Measurements from ENCODE around the gene PPP1R3A. TPM values are rescaled to one million over a fixed set of nuclear protein-coding genes. Genes with fewer than 3 reads are reported as not detected.

Gene PPP1R3A
- total and polyA plus RNA-seq, 2 of the 8 experiments (the other 6 are each of a cell fraction or from before 2014, with no cell fraction given), result not detected

DNA sequence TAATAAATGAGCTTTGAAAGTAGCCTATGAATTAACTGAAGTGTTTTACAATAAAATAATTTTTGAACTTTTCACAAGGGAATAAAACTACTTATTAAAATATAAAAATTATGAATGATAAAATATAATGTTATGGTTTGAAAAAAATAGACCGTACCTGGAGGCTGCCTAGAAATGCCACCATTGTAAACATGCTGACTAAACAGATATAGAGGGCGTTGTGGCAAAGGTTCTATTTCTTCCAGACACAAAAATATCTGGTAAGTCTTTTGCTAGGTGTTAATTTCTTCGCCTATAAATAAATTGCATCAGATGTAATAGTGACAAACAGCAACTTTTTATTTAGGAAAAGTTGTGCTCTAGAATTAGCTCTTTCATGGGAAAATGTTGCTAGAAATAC is 11.2 kb downstream of the PPP1R3A start:
- Histone ChIP-seq H2BK5ac (ENCODE audit: low read depth, low read length) (no peak overlapping the region), H3K14ac (ENCODE audit: insufficient read length) (no peak overlapping the region), H4K91ac (replicated peaks; ENCODE audit: insufficient read length, low read length) (no peak overlapping the region), H3K4me1 (replicated peaks in 1 of 4; ENCODE audit: control insufficient read depth in 3 of 4, insufficient read depth in 4 of 4, low read length in 3 of 4) (no peaks in the 10 kb centered on the region), H3K36me3 (ENCODE audit: control insufficient read depth in 2 of 4, insufficient read depth in 4 of 4, low read length in 3 of 4) (no peaks in the 10 kb centered on the region), H3K18ac (ENCODE audit: extremely low read depth, low read length) (no peak overlapping the region), H2BK20ac (ENCODE audit: low read length) (no peak overlapping the region), H3K4ac (replicated peaks; ENCODE audit: insufficient read length, low read depth, low read length) (no peak overlapping the region), H4K5ac (ENCODE audit: insufficient read length, low read depth, low read length) (no peak overlapping the region), H2BK12ac (ENCODE audit: low read depth, low read length) (no peak overlapping the region), H3K4me3 (ENCODE audit: extremely low read depth in 1 of 4, insufficient read depth in 2 of 4, low read depth in 3 of 4, low read length in 4 of 4) (no peak overlapping the region), H2AK5ac (ENCODE audit: low read depth, low read length) (no peak overlapping the region), H3K9ac (replicated peaks in 1 of 4; ENCODE audit: extremely low read depth in 1 of 4, low read depth in 3 of 4, low read length in 3 of 4) (no peak overlapping the region), H3K79me1 (ENCODE audit: low read depth, low read length) (no peaks in the 10 kb centered on the region), H3K23ac (ENCODE audit: insufficient read length) (no peak overlapping the region), H3K56ac (replicated peaks; ENCODE audit: insufficient read length, low read depth, low read length) (no peak overlapping the region), H4K20me1 (replicated peaks in 1 of 2; ENCODE audit: control insufficient read depth in 1 of 2, insufficient read depth in 2 of 2, low read length in 2 of 2) (no peaks in the 10 kb centered on the region), H3K79me2 (ENCODE audit: control insufficient read depth in 1 of 2, insufficient read depth in 2 of 2, low read length in 2 of 2) (no peaks in the 10 kb centered on the region), H2BK15ac (ENCODE audit: low read length) (no peak overlapping the region), H3K4me2 (ENCODE audit: insufficient read depth in 1 of 2, low read depth in 2 of 2, low read length in 2 of 2) (no peak overlapping the region), H3K9me3 (ENCODE audit: insufficient read depth in 2 of 2, low read depth in 1 of 2, low read length in 1 of 2) (no peaks in the 10 kb centered on the region; a peak in 1 of 4 replicates), H3K23me2 (ENCODE audit: low read depth, low read length) (no peaks in the 10 kb centered on the region), H2BK120ac (replicated peaks; ENCODE audit: low read depth, low read length) (no peak overlapping the region), H2AFZ (ENCODE audit: low read length) (no peak overlapping the region), H3K27me3 (replicated peaks in 1 of 4; ENCODE audit: control insufficient read depth in 3 of 4, extremely low read depth in 1 of 4, insufficient read depth in 3 of 4, low read length in 3 of 4) (no peaks in the 10 kb centered on the region), H4K8ac (ENCODE audit: extremely low read depth, insufficient read depth, low read length) (no peak overlapping the region), H3K27ac (ENCODE audit: low read depth, low read length) (no peak overlapping the region)
- no peak for FAIRE-seq
- 90% methylated on average over 3 of the region's 3 CpGs; no CpG with 5 or more reads in 1 of the 2 experiments for WGBS, 2 experiments (ENCODE audit: extremely low coverage in 1 of 2, insufficient coverage in 1 of 2, insufficient read length in 1 of 2, insufficient replicate concordance in 2 of 2, low coverage in 1 of 2, low lambda C conversion rate in 2 of 2, missing lambda C conversion rate in 1 of 2)
- CTCF ChIA-PET (ENCODE audit: partially characterized antibody), result interaction anchor here (0.6 to 0.9 kb wide), 2 partner anchors 11 to 1597 kb away, joined by 3 to 4 read pairs; partner anchors contain the start of gene PPP1R3A
- TF ChIP-seq NRF1 (IDR thresholded peaks at IDR 0.05; ENCODE audit: low read depth, low read length) (no peak), KDM5A (IDR thresholded peaks at IDR 0.05; ENCODE audit: low read length) (no peak), KDM1A (IDR thresholded peaks at IDR 0.05; ENCODE audit: borderline replicate concordance, low read length) (no peak), CBX5 (IDR thresholded peaks at IDR 0.05; ENCODE audit: low read depth, low read length) (no peak), RXRA (IDR thresholded peaks at IDR 0.05; ENCODE audit: insufficient read depth, low read depth, low read length) (no peak), ZNF274 (IDR thresholded peaks at IDR 0.05; ENCODE audit: borderline replicate concordance, extremely low read depth, low read length) (no peak), RNF2 (IDR thresholded peaks at IDR 0.05; ENCODE audit: borderline replicate concordance, low read depth, low read length, missing control alignments, poor library complexity, severe bottlenecking) (no peak), TCF12 (IDR thresholded peaks at IDR 0.05; ENCODE audit: low read depth, low read length) (no peak), CEBPB (IDR thresholded peaks at IDR 0.05; ENCODE audit: low read depth, low read length) (no peak), RAD21 (IDR thresholded peaks at IDR 0.05 in 1 of 2, conservative IDR thresholded peaks at IDR 0.05 in 1 of 2; ENCODE audit: low read depth in 2 of 2, low read length in 2 of 2) (no peak)
- TF ChIP-seq, protein P1, sequence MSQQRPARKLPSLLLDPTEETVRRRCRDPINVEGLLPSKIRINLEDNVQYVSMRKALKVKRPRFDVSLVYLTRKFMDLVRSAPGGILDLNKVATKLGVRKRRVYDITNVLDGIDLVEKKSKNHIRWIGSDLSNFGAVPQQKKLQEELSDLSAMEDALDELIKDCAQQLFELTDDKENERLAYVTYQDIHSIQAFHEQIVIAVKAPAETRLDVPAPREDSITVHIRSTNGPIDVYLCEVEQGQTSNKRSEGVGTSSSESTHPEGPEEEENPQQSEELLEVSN (IDR thresholded peaks at IDR 0.05), result no peak
- TF ChIP-seq, protein P2, sequence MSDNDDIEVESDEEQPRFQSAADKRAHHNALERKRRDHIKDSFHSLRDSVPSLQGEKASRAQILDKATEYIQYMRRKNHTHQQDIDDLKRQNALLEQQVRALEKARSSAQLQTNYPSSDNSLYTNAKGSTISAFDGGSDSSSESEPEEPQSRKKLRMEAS (IDR thresholded peaks at IDR 0.05), result no peak
- DNase-seq (ENCODE audit: low read depth in 1 of 2, low spot score in 2 of 2), result no peak
- POLR2A ChIA-PET (ENCODE audit: partially characterized antibody), result no interaction called here
